ENCODE data around the gene CLSTN1. TPM values are rescaled to one million over a fixed set of nuclear protein-coding genes. Genes with fewer than 3 reads are reported as not detected.

The CLSTN1 gene
- total RNA-seq, 1 donor from 2014 or later: 72.3 TPM

DNA sequence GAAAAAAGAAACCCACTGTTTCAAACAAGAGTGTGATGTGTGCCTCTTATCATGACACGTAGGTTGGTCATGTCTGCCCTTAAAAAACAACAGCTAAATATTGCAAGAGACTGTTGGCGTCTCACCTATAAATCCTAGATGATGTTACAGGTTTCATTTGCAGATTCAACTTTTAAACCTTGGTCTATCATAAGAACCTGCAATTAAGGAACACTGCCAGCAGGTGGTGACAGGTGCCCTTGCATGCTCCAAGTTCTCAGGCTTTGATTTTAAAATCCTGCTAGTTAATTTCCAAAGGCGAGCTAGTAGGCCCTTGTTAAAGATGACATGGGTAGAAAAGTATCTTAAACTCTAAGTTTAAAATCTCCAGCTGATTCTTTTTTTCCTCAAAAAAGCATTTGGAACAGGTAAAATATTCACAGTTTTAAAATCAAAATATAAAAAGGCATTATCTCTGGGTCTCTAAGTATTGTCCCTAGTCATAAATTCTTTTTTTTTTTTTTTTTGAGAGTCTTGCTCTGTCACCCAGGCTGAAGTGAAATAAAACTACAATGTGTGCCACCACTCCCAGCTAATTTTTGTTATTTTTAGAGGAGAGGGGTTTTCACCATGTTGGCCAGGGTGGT, 39.1 kb downstream of the CLSTN1 start:
- no peaks in the 10 kb centered on the region for H3K4me1 ChIP-seq
- intact Hi-C loops (cut with DNase I): loop anchor here (5.0 kb wide), 1 partner anchor 83 kb away; no protein-coding TSS in a partner anchor
- no peak overlapping the region for H3K27ac ChIP-seq
- no peaks in the 10 kb centered on the region for H3K36me3 ChIP-seq
- TF ChIP-seq, protein P1, sequence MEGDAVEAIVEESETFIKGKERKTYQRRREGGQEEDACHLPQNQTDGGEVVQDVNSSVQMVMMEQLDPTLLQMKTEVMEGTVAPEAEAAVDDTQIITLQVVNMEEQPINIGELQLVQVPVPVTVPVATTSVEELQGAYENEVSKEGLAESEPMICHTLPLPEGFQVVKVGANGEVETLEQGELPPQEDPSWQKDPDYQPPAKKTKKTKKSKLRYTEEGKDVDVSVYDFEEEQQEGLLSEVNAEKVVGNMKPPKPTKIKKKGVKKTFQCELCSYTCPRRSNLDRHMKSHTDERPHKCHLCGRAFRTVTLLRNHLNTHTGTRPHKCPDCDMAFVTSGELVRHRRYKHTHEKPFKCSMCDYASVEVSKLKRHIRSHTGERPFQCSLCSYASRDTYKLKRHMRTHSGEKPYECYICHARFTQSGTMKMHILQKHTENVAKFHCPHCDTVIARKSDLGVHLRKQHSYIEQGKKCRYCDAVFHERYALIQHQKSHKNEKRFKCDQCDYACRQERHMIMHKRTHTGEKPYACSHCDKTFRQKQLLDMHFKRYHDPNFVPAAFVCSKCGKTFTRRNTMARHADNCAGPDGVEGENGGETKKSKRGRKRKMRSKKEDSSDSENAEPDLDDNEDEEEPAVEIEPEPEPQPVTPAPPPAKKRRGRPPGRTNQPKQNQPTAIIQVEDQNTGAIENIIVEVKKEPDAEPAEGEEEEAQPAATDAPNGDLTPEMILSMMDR (IDR thresholded peaks at IDR 0.05): peak; percentile 69
- ATAC-seq: peak; percentile 56 to 68
- H3K4me3 ChIP-seq: no peak overlapping the region
- DNase-seq: no peak
- H3K27me3 ChIP-seq (ENCODE audit: low read depth): no peaks in the 10 kb centered on the region
- no peaks in the 10 kb centered on the region for H3K9me3 ChIP-seq

DNA sequence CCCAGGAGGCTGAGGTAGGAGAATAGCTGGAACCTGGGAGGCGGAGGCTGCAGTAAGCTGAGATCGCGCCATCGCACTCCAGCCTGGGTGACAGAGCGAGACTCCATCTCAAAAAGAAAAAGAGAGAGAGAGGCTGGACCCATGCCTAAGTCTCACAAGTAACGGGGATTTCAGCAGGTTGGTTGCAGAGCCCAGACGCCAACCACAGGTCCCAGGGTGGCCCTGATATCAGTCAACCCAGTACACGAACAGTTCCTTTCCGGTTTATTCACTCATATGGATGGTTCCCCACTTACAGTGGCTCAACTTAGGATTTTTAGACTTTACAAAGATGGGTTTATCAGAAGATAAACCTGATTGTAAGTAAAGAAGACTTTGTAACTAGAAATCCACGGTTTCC, 40.9 kb downstream of the CLSTN1 start:
- no peaks in the 10 kb centered on the region for H3K36me3 ChIP-seq
- no peaks in the 10 kb centered on the region for H3K27me3 ChIP-seq (ENCODE audit: low read depth)
- TF ChIP-seq, protein P1 (IDR thresholded peaks at IDR 0.05): no peak
- DNase-seq (no peak), ATAC-seq (no peak)
- H3K4me1 ChIP-seq: no peaks in the 10 kb centered on the region
- H3K4me3 ChIP-seq: no peak overlapping the region
- H3K9me3 ChIP-seq: no peaks in the 10 kb centered on the region
- intact Hi-C loops (cut with DNase I): loop anchor here (5.0 kb wide), 1 partner anchor 84 kb away; no protein-coding TSS in a partner anchor
- no peak overlapping the region for H3K27ac ChIP-seq

DNA sequence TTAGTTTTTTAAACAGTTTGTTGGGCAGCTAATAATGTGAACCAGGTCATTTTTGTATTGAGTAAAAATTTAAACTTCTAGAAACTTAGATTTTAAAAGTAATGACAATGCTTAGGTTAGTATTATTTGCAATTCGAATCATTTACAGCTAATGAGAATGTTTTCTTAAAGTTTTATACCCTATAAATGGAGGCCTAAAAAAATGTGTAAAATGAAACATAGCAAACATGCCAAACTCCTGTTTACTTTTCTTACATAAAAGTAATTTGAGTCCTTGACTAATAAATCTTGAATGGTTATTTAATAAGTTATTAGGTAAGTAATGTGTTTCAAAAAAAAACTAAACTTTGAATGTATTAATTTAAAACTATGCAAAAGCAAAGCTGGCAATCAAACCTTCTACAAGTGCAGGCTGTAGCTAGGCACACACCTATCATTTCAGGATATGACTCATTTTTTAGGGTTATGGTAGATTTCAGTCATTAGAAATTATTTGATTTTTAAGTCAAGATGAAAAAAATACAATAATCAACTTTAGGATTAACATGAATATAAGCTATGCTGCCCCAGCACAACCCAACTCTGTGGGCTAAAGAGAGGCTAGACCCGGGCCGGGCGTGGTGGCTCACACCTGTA, 41.5 kb downstream of the CLSTN1 start:
- DNase-seq: no peak
- TF ChIP-seq, protein P1 (IDR thresholded peaks at IDR 0.05): no peak
- no peaks in the 10 kb centered on the region for H3K36me3 ChIP-seq
- no peak for ATAC-seq
- intact Hi-C loops (cut with DNase I): loop anchor here (5.0 kb wide), 1 partner anchor 85 kb away; no protein-coding TSS in a partner anchor
- no peaks in the 10 kb centered on the region for H3K27me3 ChIP-seq (ENCODE audit: low read depth)
- H3K4me3 ChIP-seq: no peak overlapping the region
- H3K9me3 ChIP-seq: no peaks in the 10 kb centered on the region
- H3K27ac ChIP-seq: no peak overlapping the region
- no peaks in the 10 kb centered on the region for H3K4me1 ChIP-seq

DNA sequence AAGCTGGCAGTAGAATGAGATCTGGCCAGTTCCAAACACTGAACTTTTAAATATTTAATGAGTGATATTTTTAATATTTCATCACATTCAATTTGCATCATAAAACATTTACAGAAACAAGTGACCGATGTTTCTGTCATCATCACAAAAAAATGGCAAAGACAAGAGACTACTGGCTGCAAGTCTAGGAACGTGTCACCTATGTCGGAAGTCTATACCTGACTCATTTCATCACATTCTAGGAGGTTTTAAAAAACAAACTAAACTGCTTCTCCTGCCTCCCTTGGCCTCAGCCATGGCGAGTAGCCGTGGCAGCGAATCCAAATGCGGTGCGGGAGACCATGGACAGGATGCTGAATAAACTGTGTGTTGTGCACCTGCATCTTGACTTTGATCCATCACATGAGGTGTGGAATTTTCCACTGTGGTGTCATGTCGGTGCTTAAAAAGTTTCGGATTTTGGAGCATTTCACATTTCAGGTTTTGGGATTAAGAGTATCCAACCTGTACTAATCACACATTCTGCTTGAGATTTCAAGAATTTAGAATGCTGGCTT, 43.1 kb downstream of the CLSTN1 start:
- no peak for ATAC-seq
- H3K27me3 ChIP-seq (ENCODE audit: low read depth): no peaks in the 10 kb centered on the region
- DNase-seq: no peak
- no peak overlapping the region for H3K27ac ChIP-seq
- H3K4me3 ChIP-seq: no peak overlapping the region
- no peaks in the 10 kb centered on the region for H3K9me3 ChIP-seq
- no peaks in the 10 kb centered on the region for H3K36me3 ChIP-seq
- no peaks in the 10 kb centered on the region for H3K4me1 ChIP-seq
- TF ChIP-seq, protein P1 (IDR thresholded peaks at IDR 0.05): no peak
- intact Hi-C loops (cut with DNase I): loop anchor here (5.0 kb wide), 1 partner anchor 87 kb away; no protein-coding TSS in a partner anchor

DNA sequence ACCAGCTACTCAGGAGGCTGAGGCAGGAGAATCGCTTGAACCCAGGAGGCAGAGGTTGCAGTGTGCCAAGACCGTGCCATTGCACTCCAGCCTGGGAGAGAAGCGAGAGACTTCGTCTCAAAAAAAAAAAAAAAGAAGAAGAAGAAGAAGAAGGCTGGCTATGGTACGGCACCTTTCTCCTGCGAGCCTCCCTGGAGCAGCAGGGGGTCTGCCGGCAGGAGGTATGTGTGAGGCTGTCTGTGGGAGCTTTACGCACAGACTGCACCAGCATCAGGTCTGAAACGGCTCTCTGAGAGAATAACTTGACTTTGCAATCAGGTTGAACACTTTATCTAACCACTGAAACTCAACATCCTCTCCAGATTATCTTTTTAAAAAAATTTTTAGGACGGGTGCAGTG, 44.9 kb downstream of the CLSTN1 start:
- Histone ChIP-seq H3K36me3 (no peaks in the 10 kb centered on the region), H3K4me3 (no peak overlapping the region), H3K27me3 (ENCODE audit: low read depth) (no peaks in the 10 kb centered on the region), H3K27ac (no peak overlapping the region), H3K9me3 (no peaks in the 10 kb centered on the region), H3K4me1 (no peaks in the 10 kb centered on the region)
- intact Hi-C loops (cut with DNase I): no loop called here
- ATAC-seq (no peak), DNase-seq (no peak)
- TF ChIP-seq, protein P1 (IDR thresholded peaks at IDR 0.05): no peak

All from lower lobe of right lung (tissue), 2 donors.